EH (cell line): ENCODE measurements around the gene ERN2.

Experiments used
- DNase-seq: peaks from one replicate; pipeline ENCODE4 v3.0.0-alpha.2; 2015; ENCODE audit warnings: low read depth

ERN2 gene

DNA sequence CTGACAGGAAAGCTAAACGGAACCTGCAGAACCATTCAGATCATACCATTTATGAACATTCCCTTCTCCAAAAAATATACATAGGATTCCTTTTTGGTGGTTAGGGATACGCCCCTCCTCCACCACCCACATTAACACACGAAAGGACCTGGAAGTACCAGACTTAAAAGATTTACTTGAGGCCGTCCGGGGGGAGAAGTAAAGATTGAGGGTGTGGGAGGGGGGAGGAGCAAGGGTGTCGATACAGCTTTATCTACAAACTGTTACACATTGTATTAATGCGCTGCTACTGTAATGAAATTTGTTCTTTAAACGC, 72.4 kb downstream of the ERN2 start:
- no peak for DNase-seq
